ENCODE results near the gene GHR.

GHR gene

DNA sequence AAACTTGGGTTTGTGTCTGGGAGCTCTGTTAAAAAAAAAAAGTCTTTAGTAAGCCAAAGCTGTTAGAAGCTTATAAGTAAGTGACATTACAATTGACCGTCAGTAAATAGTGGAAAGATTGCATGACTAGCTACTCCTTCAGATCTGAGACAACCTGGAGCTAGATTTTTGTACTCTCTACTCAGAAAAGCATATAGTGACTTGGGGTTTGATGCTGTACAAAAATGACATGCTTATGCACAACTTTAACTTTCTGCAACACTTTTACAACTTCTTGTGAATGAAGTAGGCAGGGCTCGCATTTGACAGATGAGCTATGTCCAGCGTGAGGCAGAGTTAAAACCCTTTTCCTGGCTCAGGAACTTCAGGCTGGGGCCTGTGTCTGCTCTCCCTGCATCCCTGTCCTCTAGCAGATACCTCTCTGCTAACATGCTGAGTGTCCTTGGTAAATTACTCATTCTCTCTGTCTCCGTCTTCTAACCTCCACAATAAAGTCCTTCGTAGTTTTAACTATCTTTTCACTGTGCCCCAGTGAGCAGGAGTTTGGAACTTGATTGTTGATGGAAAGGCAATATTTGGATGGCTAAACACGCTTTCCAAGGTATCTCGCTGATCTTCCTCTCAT lies 471 bp upstream of the GHR start:
- no peaks in the 10 kb centered on the region for H3K36me3 ChIP-seq (ENCODE audit: low read depth)
- TF ChIP-seq, protein P1, sequence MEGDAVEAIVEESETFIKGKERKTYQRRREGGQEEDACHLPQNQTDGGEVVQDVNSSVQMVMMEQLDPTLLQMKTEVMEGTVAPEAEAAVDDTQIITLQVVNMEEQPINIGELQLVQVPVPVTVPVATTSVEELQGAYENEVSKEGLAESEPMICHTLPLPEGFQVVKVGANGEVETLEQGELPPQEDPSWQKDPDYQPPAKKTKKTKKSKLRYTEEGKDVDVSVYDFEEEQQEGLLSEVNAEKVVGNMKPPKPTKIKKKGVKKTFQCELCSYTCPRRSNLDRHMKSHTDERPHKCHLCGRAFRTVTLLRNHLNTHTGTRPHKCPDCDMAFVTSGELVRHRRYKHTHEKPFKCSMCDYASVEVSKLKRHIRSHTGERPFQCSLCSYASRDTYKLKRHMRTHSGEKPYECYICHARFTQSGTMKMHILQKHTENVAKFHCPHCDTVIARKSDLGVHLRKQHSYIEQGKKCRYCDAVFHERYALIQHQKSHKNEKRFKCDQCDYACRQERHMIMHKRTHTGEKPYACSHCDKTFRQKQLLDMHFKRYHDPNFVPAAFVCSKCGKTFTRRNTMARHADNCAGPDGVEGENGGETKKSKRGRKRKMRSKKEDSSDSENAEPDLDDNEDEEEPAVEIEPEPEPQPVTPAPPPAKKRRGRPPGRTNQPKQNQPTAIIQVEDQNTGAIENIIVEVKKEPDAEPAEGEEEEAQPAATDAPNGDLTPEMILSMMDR (IDR thresholded peaks at IDR 0.05; ENCODE audit: poor library complexity, severe bottlenecking) = no peak
- peaks cover 27% of the 10 kb centered on the region for H3K27me3 ChIP-seq (ENCODE audit: insufficient read depth, poor library complexity, severe bottlenecking)
- no peak overlapping the region for H3K27ac ChIP-seq (ENCODE audit: poor library complexity, severe bottlenecking)
- no peaks in the 10 kb centered on the region for H3K4me1 ChIP-seq (ENCODE audit: insufficient read depth, poor library complexity, severe bottlenecking)
- no peaks in the 10 kb centered on the region for H3K9me3 ChIP-seq (ENCODE audit: severe bottlenecking)
- ATAC-seq (ENCODE audit: low read depth) = peak; percentile 10
- peak overlapping the region; percentile 38 for H3K4me3 ChIP-seq (ENCODE audit: severe bottlenecking)
- DNase-seq (ENCODE audit: low spot score) = no peak

DNA sequence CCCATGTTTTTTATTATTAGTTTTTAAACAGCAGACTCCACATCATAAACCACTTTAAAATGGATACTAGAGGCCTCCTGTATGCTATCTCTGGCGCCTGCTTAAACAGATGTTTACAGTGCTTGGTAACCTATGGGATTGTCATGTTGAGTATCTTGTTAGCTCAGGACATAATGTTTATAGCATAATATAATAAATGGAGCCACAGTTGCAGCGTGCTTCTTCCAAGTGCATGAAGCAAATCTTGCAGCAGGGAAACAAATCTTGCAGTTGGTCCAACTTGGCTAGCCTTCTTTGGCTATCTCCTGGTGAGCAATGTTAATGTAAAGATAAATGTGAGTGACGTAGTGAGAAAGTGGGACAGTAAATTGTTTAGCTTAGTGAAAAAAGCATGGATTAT lies 2.8 kb downstream of the GHR start:
- no peak for DNase-seq (ENCODE audit: low spot score)
- Histone ChIP-seq H3K27ac (ENCODE audit: poor library complexity, severe bottlenecking) (no peak overlapping the region), H3K9me3 (ENCODE audit: severe bottlenecking) (no peaks in the 10 kb centered on the region), H3K36me3 (ENCODE audit: low read depth) (no peaks in the 10 kb centered on the region), H3K27me3 (ENCODE audit: insufficient read depth, poor library complexity, severe bottlenecking) (peaks cover 27% of the 10 kb centered on the region), H3K4me1 (ENCODE audit: insufficient read depth, poor library complexity, severe bottlenecking) (no peaks in the 10 kb centered on the region), H3K4me3 (ENCODE audit: severe bottlenecking) (no peak overlapping the region)
- TF ChIP-seq, protein P1 (IDR thresholded peaks at IDR 0.05; ENCODE audit: poor library complexity, severe bottlenecking) = no peak
- ATAC-seq (ENCODE audit: low read depth) = no peak

DNA sequence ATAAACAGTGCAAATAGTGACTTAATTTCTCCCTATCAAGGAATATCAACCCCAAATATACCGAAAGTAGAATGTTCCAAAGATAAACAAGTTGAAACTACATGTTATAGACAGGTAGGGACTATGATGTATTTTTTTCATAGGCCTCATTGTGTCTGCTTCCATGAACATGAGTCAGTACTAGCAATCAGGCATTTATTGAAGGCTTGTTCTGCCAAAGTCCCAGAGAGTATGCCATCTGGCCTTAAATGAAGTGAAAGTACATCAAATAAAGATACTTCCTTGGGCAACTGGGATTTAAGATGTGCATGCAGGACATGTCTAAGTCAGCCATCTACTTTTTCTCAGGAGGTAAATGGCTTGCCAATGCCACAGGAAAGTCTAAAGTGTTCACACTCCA lies 6.5 kb downstream of the GHR start:
- H3K9me3 ChIP-seq (ENCODE audit: severe bottlenecking) = no peaks in the 10 kb centered on the region
- no peaks in the 10 kb centered on the region for H3K36me3 ChIP-seq (ENCODE audit: low read depth)
- no peak overlapping the region for H3K4me3 ChIP-seq (ENCODE audit: severe bottlenecking)
- DNase-seq (ENCODE audit: low spot score) (no peak), ATAC-seq (ENCODE audit: low read depth) (no peak)
- no peak overlapping the region for H3K27ac ChIP-seq (ENCODE audit: poor library complexity, severe bottlenecking)
- H3K27me3 ChIP-seq (ENCODE audit: insufficient read depth, poor library complexity, severe bottlenecking) = peaks cover 18% of the 10 kb centered on the region
- H3K4me1 ChIP-seq (ENCODE audit: insufficient read depth, poor library complexity, severe bottlenecking) = no peaks in the 10 kb centered on the region
- TF ChIP-seq, protein P1 (IDR thresholded peaks at IDR 0.05; ENCODE audit: poor library complexity, severe bottlenecking) = no peak

DNA sequence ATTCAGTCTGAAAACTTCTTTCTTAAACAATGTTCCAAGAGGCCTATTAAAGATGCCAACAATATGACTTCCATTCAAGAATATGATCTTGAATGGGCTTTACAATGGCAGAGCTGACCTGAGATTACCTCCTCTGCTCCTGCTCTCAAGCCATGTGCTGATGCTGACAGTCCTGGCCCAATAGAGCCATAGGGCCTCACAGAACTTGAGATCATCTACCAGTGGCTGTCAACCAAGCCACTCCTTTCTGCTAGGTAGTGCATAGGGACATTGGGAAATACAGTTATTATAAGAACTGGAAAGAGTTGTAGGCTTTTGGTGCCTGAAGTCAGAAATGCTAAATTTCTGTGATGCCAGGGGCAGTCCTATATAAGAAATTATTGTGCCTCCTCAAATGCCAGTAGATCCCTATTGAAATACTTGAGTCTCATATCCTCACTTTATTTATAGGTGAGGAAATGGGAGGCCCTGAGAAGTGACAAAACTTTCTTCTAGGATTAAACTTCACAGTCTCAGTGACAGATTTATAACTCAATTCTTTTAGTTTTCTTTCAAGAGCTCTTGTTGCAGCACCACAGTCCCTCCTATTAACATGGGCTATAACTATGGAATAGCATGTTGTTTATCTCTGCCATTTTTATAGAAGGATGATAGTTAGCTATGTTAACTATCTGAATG lies 10.9 kb downstream of the GHR start:
- H3K9me3 ChIP-seq (ENCODE audit: severe bottlenecking) = no peaks in the 10 kb centered on the region
- H3K4me3 ChIP-seq (ENCODE audit: severe bottlenecking) = no peak overlapping the region
- no peaks in the 10 kb centered on the region for H3K4me1 ChIP-seq (ENCODE audit: insufficient read depth, poor library complexity, severe bottlenecking)
- ATAC-seq (ENCODE audit: low read depth) (no peak), DNase-seq (ENCODE audit: low spot score) (no peak)
- no peaks in the 10 kb centered on the region for H3K27me3 ChIP-seq (ENCODE audit: insufficient read depth, poor library complexity, severe bottlenecking)
- H3K36me3 ChIP-seq (ENCODE audit: low read depth) = no peaks in the 10 kb centered on the region
- TF ChIP-seq, protein P1 (IDR thresholded peaks at IDR 0.05; ENCODE audit: poor library complexity, severe bottlenecking) = no peak
- H3K27ac ChIP-seq (ENCODE audit: poor library complexity, severe bottlenecking) = no peak overlapping the region

DNA sequence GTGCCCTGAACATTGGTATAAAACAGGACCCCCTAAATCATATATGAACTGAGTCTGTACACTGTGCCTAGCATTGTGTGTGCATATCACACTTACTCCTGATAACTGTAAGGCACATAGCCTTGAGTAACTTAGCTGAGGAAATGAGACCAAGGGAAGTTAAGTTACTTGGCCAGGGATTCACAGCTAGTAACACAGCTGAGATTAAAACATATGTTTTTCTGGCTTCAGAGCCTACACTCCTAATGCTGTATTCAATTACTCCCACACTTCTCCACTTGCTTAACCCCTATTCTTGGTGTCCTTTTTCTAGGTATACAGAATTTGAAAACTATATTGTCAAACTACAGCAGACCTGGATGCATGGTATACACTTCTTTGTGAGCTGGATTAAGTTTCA lies 12.8 kb downstream of the GHR start:
- Histone ChIP-seq H3K4me3 (ENCODE audit: severe bottlenecking) (no peak overlapping the region), H3K27ac (ENCODE audit: poor library complexity, severe bottlenecking) (no peak overlapping the region), H3K9me3 (ENCODE audit: severe bottlenecking) (no peaks in the 10 kb centered on the region), H3K27me3 (ENCODE audit: insufficient read depth, poor library complexity, severe bottlenecking) (no peaks in the 10 kb centered on the region), H3K36me3 (ENCODE audit: low read depth) (no peaks in the 10 kb centered on the region), H3K4me1 (ENCODE audit: insufficient read depth, poor library complexity, severe bottlenecking) (no peaks in the 10 kb centered on the region)
- TF ChIP-seq, protein P1 (IDR thresholded peaks at IDR 0.05; ENCODE audit: poor library complexity, severe bottlenecking) = no peak
- ATAC-seq (ENCODE audit: low read depth) (no peak), DNase-seq (ENCODE audit: low spot score) (no peak)

Measured in RWPE2 (cell line).